NB4 (cell line): ENCODE measurements around the gene EMD.

Experiments
- CTCF ChIP-seq: IDR thresholded peaks from one replicate; pipeline ENCODE4 v1.5.1; 2012; ENCODE audit warnings: low read depth, low read length
- MAX ChIP-seq: IDR thresholded peaks from 2 replicates; pipeline ENCODE4 v1.6.1; 2011; ENCODE audit warnings: low read depth, low read length
- POLR2A ChIP-seq: IDR thresholded peaks from 2 replicates; pipeline ENCODE4 v1.6.1; 2011; ENCODE audit warnings: mild to moderate bottlenecking; ENCODE audit not compliant: insufficient read length; ENCODE audit errors: extremely low read depth

DNA sequence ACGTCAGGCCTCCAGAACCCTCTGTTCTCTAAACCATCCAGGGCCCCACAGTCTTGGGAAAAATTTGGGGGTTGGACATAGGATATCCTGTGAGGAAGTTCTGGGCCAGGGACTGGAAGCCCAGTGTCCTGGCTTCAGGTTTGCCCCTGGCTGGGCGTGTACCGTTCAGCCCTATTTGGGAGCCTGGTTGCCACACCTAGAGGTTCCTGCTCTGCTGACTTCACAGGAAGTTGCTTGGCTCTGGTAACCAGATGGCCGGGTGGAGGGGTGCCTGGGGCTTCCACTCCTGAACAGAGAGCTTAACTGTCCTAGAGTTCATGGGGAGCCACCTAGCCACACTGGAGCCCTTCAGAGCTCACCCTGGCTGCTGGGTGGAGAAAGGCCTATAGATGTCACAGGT lies 33.4 kb downstream of the EMD start:
- TF ChIP-seq CTCF (no peak), MAX (no peak), POLR2A (no peak)
